ENCODE data around the gene FOSL1.

DNA sequence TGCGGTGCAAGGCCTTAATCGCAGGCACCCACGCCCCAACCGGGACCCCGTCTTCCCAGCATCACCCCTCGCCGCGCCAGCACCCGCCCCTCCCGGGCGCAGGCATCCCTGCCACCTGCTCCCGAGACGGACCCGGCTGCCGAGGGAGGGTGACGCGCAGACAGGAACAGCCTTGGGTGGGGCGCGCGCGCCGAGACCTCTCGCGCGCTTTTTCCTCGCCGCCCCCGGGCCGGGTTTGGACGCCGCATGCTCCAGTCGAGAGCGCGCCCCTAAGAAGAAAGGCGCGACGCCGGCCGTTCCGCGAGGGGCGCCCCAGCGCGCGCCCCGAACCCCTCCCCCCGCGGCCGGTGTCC lies 42.7 kb downstream of the FOSL1 start:
- TF ChIP-seq, protein P1, sequence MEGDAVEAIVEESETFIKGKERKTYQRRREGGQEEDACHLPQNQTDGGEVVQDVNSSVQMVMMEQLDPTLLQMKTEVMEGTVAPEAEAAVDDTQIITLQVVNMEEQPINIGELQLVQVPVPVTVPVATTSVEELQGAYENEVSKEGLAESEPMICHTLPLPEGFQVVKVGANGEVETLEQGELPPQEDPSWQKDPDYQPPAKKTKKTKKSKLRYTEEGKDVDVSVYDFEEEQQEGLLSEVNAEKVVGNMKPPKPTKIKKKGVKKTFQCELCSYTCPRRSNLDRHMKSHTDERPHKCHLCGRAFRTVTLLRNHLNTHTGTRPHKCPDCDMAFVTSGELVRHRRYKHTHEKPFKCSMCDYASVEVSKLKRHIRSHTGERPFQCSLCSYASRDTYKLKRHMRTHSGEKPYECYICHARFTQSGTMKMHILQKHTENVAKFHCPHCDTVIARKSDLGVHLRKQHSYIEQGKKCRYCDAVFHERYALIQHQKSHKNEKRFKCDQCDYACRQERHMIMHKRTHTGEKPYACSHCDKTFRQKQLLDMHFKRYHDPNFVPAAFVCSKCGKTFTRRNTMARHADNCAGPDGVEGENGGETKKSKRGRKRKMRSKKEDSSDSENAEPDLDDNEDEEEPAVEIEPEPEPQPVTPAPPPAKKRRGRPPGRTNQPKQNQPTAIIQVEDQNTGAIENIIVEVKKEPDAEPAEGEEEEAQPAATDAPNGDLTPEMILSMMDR (IDR thresholded peaks at IDR 0.05 in 4 of 5, conservative IDR thresholded peaks at IDR 0.05 in 1 of 5) = no peak
- TF ChIP-seq POLR2A (IDR thresholded peaks at IDR 0.05) = no peak
